ENCODE data around the gene CC2D1A.

- TF ChIP-seq CTCF (conservative IDR thresholded peaks at IDR 0.05; ENCODE audit: low read length) (no peak), EZH2phosphoT487 (IDR thresholded peaks at IDR 0.05; ENCODE audit: borderline replicate concordance, low read depth, low read length) (no peak)
Observed at GRCh38 chr19:13931391-13932148, 25.6 kb downstream of the CC2D1A start.

Data from OCI-LY7 (cell line).